Dedifferentiated amniotic fluid mesenchymal stem cell (primary cell): ENCODE measurements around the gene UBAP1.
"Not testable (repeated sequence)": the region's sequence is repeated elsewhere in the genome, so short reads cannot be mapped to it uniquely, and the experiment has no call there.

Source experiments
- DNase-seq: peaks from one replicate; pipeline ENCODE4 v3.0.0-alpha.2; 2016; ENCODE audit errors: extremely low spot score

The UBAP1 gene

DNA sequence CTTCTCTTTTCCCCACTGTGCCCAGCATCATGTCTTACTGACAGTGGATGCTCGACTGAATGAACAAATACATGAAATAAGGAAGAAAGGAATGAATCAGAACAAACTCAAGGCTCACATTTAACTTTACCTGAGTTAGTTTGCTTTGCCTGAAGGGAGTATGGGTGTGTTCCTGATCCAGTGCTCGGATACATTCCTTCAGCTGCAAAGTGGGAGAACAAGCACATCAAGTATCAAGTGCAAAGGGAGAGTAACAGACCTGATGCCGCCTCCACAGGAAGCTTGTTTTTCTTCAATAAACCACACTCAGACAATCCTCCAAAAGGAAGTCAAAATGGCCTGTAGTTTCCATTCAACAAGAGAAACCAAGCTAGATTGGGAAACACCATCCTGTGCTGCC is 84.1 kb downstream of the UBAP1 start:
- no peak for DNase-seq

DNA sequence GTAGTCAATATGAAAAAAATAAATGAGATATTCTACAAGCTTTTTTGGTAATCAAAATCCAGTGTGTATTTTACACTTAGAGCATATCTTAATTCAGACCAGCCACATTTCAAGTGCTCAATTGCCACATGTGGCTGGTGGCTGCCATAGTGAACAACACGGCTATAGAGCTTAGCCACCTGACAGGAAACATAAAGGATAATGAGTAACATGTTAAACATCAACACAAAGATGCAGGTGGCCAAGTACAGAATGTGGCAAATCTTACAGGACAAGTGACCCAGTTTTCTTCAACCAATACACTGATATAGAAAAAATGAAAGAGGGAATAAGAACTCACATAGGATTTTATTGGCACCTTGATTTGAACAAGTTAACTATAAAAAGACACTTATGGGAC is 88.8 kb downstream of the UBAP1 start:
- DNase-seq = no peak

DNA sequence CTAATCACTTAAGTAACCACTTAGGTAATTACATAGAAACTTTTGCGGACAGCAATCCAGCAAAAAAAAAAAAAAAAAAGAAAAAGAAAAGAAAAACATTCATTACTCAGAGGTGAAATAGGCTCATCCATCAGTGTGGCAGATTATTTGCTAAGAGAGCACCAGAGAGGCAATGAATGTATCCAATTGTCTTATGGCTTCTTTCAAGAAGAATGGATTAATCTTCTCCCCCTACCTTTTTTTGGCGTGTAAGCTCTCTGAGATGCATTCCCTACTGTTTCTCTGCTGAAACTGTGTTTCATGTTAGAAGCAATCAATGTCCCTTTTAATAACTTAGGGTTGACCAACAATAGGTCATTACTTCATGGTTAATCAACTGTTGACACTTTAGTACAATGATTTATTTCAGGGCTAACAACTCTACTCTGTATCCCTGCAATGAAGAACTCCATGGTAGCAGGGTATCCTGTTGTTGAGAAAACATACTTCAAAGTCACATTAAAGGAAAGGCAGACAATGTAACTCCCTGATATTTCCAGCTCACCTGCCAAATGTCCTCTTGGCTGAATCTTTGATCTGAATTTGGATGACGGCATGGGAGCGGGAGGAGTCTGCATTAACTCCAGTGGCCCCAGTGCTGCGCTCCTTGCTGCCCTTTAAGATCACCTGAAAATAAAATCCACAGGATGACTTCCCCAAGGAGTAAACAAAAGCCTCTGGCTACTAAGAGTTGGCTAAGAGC is 92.6 kb downstream of the UBAP1 start:
- no peak for DNase-seq

DNA sequence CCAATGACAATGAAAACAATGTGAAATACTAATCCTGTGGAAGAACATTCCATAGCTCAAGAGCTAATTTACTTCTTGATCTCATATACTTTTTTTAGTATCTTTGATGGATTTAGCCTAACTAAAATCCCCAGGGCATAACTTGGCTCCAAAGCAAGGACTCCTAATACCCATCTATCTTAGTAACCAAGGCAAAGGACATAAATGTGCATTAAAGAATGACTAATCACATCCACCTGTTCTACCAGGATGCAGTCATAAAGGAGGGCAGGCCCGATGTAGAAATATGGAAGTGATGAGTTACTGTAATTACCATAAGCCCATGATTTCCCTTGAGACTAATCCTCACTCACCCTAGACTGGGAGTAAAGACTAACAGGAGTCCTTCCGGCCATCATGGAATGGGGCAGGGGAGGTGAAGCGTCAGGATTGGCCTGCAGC is 93.3 kb downstream of the UBAP1 start:
- no peak for DNase-seq

DNA sequence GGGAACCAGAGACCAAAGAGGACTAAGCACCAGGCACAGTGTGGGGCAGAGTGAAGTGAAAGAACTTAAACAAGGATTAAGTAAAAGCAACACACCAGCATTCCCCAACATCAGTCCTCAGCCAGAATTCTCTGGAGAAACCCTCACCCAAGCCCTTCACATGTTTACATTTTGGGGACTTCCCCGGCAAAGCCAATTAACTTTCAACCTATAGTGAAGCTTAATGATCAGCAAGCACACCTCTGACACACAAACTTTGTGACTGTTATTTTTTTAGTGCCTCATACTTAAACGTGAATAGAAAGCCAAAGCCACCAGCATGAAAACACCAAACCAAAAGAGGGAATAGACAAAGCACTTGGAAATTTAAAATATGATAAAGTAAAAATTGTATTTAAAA is 94.7 kb downstream of the UBAP1 start:
- not testable (repeated sequence) for DNase-seq

DNA sequence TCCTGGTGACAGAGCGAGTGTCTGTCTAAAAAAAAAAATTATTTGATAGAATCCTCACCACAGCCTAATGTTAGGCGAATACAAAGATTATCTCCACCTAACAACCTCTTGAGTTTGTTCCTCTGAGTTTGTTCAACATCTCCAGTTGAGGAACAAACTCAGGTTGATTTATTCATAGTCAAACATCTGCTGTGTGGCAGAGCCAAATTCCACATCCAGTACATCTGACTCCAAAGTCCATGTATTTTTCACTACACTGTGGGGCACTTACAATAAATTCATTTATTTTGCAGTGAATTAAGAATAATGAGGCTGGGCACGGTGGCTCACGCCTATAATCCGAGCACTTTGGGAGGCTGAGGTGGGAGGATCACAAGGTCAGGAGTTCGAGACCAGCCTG is 97.0 kb downstream of the UBAP1 start:
- no peak for DNase-seq

DNA sequence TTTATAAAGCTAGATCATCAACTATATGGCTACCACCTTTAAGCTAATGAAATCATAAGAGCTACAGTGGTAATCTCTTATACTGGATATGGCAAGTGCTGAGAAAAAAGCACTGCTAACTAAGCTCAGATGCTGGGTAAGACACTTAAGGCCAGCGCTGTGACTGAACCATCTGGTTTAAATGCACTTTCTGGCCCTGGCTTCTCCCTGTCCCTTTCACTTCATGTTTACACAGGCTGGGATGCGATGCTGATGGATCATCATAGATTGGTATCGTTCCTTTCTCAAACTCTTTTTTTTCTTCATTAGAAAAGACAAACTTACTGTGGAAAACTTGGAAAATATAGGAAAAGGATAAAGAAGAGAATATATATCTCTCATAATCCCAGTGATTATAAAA is 97.9 kb downstream of the UBAP1 start:
- no peak for DNase-seq

DNA sequence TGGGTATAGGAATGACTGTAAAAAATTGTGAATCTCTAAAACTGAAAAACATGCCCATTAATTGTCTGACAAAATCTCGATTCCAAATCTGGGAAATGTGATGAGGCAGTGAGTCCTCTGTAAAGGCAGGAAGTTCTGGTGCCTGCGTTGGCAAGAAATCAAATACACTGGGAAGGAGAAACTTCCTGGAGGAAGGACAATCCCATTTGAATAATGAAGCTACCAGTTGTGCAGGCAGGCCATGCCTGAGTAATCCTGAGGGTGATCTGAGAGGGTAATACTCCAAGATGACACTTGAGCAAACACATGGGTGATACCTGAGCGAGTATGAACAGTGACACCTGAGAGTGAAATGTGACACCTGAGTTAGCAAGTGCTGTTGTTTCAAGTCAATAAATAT is 100.6 kb downstream of the UBAP1 start:
- no peak for DNase-seq

DNA sequence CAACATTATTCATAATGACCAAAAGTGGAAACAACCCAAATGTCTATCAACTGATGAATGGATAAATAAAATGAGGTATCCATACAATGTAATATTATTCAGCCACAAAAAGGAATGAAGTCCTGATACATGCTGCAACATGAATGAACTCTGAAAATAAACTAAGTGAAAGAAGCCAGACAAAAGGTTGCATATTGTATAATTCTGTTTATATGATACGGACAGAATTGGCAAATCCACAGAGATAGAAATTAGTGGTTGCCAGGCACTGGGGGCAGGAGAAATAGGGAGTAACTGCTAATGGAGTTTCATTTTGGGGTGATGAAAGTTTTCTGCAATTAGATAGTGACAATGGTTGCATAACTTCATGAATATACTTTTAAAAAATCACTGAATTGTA is 103.3 kb downstream of the UBAP1 start:
- DNase-seq = no peak

DNA sequence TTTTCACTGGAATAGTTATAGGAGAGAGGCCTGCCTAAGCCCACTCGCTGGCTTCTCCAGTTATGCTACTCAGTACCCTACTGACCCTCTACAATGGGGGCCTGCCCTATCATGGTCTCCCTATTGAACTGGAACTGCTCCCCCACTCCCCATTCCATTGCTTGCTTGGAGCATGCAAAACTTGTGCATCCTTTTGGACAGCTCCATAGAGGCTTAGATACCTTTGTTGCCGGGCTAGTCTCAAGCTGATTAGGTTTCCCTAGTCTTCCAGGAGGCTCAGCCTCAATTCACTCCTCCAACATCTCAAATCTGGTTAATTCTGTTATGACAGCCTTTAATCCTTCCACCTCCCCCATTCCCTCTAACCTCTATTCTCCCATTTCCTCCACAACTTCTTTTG is 110.3 kb downstream of the UBAP1 start:
- DNase-seq = no peak

DNA sequence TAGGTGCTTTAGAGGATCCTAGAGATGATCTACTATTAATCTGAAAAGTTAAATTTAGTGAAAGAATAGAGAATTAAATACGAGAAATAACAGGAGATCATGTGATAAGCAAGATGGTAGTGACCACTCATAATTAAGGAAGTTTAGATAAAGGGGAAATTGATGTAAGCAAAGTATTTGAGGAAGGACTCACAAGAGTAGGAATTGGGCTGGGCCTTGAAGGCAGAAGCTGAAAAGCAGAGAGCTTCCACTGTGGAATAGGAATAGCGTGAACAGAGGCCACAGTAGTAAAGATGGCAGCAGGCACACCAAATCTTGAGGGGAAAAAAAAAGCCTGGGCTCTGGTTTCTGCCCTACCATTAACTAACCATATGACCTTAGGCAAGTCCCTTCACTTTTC is 112.2 kb downstream of the UBAP1 start:
- no peak for DNase-seq

DNA sequence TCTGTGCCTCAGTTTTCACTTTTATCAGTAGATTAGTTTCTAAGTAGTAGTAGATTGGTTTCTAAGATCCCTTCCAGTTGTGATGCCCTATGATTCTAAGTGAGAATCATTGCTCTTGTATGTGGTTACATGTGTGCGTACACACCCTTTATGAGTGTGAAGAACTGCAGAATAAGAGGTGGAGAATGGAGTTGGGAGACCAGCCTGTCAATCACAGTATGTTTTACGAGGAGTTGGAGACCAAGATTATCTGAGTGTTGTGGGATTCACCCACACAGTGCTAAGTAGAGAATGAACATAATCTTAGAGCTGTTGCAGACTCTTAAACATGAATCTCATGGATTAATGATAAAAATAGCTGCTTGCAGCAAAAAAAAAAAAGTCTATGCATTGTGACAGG is 112.6 kb downstream of the UBAP1 start:
- DNase-seq = no peak

DNA sequence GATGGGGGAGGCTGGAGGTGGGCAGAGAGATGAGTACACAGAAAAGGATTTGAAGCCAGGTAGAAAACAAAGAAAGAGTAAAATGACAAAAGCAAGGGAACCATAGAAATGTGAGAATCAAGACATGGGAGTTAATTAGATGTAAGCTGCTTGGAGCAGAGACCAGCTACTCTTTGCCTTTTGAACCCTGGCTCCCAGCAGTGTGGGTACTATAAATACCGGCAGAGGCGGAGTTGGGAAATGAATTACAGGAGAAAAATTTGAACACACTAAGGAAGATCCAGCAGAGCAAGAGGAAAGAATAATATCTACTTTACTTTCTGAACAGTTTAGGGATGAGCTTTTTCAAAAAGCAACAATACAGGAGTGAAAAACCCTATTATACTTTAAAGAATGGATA is 113.7 kb downstream of the UBAP1 start:
- no peak for DNase-seq

DNA sequence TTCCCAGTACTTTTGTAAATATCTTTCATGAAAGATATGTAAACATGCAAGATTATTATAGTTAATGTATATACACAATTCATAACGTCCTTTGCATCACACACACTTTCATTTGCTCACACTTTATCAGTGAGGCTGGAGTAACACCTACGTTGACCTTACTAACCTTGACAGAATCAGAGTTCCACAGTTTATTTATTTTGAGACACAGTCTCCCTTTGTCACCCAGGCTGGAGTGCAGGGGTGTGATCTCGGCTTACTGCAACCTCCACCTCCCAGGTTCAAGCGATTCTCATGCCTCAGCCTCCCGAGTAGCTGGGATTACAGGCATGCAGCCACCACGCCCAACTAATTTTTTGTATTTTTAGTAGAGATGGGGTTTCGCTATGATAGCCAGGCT is 122.2 kb downstream of the UBAP1 start:
- DNase-seq = not testable (repeated sequence)
